DMS153 (cell line): ENCODE measurements around the gene AGBL4.
A peak's percentile ranks its signal among the peaks of the same experiment; 100 is the strongest.

Source experiments
- DNase-seq: peaks from one replicate; lab custom pipeline; 2025; lab: John Stamatoyannopoulos, UW

AGBL4 gene

DNA sequence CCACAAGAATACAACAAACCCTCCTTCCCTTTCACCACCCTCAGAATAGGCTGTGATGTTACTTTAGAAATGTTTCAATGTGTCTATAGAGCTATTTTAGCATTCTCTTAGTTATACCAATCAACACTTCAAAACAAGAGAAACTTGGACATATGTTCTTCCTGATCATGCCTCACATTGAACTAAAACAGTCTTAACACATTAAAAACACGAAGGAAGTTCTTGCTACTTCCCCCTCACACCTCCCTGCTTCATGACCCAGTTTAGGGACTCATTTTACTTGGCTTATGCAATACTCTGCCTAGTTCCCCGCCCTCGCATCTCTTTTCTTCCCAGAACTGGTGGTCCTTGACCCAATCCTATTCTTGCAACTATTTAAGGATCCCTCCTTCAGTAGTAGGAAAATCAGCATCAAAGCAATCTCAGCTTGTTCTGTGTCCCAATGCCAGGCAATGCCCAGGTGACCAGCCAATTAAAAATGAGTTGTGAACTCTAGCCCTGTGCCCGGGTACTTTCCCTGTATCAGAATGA, 838.2 kb downstream of the AGBL4 start:
- no peak for DNase-seq

DNA sequence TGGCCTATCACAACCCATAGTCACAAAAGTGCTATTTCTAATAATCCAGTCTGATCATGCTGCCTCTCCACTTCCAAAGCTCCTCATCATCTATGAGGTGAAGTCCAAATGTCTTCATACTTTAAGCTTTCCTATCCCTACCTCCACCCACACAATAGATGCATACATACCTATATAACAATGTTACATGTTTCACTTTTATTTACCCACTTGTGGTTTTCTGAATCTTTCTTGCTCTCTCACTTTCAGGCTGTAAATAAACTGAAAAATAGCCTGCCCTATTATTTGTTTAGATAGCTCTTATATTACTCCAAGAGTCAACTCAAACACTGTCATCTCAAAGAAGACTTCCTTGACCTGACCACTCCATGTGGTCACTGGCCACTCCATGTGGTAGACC, 840.3 kb downstream of the AGBL4 start:
- no peak for DNase-seq

GRCh38 chr1:49181033-49181432, 842.7 kb downstream of the AGBL4 start:
- DNase-seq: no peak

DNA sequence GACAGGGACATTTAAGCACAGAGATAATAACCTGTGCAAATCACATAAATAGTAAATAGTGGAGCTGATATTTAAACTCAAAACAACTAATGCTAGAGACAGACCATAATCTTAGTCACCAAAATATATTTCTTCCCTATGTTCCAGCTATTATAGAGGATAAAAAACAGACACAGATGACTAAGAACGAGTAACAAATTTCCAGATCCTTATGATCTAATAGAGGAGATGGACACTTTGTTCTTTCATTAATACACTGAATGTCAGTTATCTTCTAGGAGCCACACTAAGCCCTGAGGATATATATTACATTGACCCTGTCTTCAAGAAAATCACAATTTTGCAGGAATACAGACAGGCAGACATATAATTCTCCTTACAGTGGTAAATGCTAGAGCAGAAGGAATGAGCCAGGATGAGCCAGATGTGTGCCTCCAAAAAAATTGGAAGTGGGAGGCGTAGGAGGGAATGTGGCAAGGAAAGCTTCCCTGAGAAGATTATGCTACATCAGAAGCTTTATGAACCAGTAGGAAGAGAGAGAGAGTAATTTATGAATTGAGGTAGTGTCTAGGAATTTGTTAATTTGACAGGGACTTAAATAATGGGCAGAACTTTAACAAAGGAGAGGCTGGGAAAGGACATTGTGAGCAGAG, 851.7 kb downstream of the AGBL4 start:
- no peak for DNase-seq

- no peak for DNase-seq
Observed at GRCh38 chr1:49166031-49166430, 857.7 kb downstream of the AGBL4 start.

- peak; percentile 8 for DNase-seq
Observed at GRCh38 chr1:49163031-49163430, 860.7 kb downstream of the AGBL4 start.

DNA sequence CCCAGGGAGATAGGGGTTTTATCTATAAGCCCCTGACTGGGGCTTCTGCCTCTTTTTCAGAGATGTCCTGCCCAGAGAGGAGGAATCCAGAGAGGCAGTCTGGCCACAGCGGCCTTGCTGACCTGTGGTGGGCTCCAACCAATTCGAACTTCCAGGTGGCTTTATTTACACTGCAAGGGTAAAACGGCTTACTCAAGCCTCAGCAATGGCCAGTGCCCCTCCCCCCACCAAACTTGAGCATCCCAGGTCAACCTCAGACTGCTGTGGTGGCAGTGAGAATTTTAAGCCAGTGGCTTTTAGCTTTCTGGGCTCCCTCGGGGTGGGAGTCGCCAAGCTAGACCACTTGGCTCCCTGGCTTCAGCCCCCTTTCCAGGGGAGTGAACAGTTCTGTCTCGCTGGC, 863.1 kb downstream of the AGBL4 start:
- no peak for DNase-seq

DNA sequence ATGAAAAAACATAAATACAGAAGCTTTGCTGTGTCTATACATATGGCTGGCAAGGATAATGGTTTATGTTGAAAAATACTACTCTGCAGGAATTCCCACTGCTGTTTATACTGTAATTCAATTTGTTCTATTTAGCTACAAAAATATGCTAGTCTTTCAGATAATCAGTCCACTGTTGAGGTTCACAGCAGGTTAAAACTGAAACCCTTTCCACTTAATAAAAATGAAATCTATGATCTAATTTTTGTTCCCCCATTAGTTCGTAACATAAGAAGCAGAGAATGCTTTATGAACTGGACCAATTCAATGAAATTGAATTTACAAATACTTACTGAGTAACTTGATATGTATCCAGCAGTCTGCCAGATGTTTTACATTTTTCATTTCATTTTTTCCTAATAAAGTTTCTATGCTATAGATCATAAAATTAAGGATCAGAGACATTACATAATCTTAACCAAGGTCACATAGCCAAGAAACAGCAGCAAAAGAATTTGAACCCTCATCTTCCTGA, 887.0 kb downstream of the AGBL4 start:
- no peak for DNase-seq

DNA sequence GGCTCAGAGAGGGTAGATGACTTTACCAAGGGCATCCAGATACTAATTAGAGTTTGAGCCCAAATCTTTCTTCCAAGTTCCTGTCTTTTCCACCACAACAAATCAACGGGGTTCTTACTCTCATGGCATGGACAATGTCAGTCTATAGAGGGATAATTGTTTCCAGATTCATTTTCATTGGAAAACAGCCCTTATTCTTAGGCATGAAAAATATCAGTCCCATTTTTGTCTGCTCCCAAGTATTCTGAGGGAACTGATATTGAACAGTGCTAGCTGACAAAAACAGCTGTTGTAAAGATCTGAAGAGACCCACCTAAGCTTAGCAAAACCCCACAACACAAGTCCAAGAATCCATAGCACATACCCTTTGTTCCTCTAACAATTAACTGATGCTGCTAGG, 898.0 kb downstream of the AGBL4 start:
- no peak for DNase-seq

DNA sequence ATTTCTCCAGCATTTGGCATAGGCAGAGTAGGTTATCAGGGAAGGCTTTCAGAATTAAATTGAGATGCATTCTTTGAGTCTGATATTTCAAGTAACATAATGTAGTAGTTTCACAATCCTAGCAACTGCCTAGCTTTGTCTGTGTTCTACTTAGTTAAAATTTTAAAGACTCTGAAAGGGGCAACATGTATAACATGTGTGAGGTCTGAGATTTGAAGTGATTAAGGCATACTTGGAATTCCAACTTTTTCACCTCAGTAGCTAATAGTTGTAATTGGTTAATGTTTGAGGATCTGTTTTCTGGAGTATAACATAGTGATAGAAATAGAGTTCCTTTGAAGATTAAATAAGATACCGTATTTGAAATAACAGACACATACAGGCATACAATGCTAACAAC, 911.8 kb downstream of the AGBL4 start:
- DNase-seq: no peak

DNA sequence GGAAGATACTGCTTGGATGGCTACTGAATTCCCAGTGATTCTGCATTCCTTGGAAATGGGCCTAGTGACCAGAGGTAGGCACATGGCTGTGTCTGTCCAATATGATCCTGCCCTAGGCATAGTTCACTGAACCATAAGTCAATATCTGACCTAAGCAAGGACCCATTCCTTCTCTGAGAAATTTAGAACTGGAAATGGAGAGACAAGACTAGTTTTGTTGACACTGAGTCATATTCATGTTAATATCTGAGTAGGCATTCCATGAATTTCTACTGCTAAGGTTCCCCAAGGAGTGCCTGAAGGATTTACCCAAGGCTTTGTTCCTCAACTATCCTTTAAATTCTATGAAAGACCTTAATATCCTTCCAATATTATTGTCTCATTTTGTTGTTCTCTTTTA, 917.3 kb downstream of the AGBL4 start:
- no peak for DNase-seq

DNA sequence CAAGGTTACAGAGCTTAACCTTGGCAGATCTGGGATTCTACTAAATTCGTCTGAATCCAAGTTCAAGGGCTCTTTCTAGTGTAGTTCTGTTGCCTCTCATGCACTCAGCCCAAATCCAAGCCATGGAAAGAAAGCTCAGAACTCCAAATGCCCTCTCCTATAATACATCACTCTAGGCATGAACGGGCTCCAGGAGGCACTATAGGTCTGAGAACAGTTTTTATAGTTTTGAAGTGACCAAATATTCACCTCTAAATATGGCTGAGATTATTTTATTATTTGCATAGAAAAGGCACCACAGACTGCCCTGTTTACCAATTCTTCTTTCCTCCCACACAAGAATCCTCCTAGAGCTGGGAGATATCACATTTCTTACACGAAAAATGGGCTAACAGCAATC, 919.2 kb downstream of the AGBL4 start:
- DNase-seq: no peak

- DNase-seq: no peak
Observed at GRCh38 chr1:49102752-49103151, 921.0 kb downstream of the AGBL4 start.

DNA sequence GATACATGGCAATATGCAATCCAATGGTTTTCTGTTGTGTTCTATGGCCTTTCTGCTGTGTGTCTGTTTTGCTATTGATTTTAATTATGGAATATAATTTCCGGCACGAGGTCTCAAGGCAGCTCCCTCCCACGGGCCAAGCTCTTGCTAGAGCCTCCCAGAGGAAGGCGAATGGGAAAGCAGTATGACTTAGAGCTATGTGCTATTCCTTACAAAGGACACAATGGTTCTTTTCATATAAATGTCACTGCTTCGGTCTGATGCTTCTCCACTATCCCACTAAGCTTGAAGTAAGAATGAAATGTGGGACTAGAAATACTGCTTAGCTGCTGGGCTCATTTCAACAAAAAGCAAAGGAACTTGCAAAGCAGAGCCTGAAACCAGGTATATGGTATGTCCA, 924.9 kb downstream of the AGBL4 start:
- no peak for DNase-seq

GRCh38 chr1:49086327-49086726, 937.4 kb downstream of the AGBL4 start:
- no peak for DNase-seq

DNA sequence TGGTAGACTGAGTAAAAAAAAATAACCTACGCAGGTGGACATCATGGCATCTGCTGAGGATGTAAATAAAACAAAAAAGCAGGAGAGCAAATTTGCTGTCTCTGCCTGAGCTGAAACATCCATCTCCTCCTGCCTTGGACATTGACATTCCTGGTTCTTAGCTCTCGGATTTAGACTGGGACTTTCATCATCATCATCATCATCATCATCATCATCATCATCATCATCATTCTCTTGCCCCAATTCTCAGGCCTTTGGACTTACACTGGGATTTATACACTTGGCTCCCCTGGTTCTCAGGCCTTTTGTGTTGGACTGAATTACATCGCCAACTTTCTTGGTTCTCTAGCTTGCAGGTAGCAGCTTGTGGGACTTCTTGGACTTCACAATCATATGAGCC, 938.7 kb downstream of the AGBL4 start:
- DNase-seq: no peak

DNA sequence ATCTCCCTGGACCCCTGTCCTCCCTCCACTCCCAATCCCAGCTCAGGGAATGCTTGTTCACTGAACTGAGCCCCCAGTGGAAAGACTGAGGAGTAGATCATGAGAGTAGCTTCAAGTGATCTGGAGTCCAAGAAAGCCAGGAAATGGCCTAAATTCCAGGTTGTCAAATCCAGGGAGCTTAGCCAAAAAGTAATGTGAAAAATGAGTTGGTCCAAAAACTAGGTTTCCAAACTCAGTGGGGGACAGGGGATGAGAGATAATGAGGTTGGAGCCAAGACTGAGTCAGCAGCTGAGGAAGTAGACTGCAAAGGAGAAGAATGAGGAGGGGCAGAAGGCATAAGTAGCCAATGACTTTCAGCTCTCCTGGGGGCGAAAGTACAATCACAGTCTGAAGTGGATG, 963.0 kb downstream of the AGBL4 start:
- no peak for DNase-seq

GRCh38 chr1:49059087-49059486, 964.7 kb downstream of the AGBL4 start:
- DNase-seq: no peak

GRCh38 chr1:49052102-49052501, 971.7 kb downstream of the AGBL4 start:
- DNase-seq: peak; percentile 27

GRCh38 chr1:49051647-49052046, 972.1 kb downstream of the AGBL4 start:
- no peak for DNase-seq

DNA sequence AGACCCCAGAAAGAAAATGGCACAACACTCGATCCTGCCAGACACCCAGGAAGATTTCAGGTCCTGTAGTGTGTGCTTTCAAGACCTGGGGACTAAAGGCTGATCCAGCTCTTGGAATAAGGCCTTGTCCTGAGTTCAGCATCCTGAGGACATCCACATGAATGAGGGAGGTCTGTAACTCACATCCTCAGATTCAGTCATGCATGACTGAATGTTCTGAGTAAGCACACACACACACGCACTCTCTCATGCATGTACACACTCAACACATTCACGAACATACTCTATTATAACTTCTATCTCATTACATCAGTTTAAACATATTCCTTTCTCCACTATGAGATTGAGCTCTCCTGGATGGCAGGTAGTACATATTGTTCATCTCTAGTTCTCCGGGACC, 973.7 kb downstream of the AGBL4 start:
- DNase-seq: no peak

GRCh38 chr1:49048188-49048587, 975.6 kb downstream of the AGBL4 start:
- DNase-seq: no peak

GRCh38 chr1:49046305-49046704, 977.4 kb downstream of the AGBL4 start:
- DNase-seq: no peak

- DNase-seq: no peak
Observed at GRCh38 chr1:49045371-49045770, 978.4 kb downstream of the AGBL4 start.
